ENCODE data around the gene PHACTR3.

The PHACTR3 gene

GRCh38 chr20:59735917-59736316 is 131.6 kb downstream of the PHACTR3 start:
- Histone ChIP-seq H3K56ac (ENCODE audit: low read length) (no peak overlapping the region), H3K27ac (ENCODE audit: low read depth, low read length) (no peak overlapping the region), H3K23ac (ENCODE audit: low read length) (no peak overlapping the region), H4K8ac (ENCODE audit: low read depth, low read length) (no peak overlapping the region), H3K4me1 (ENCODE audit: control insufficient read depth, low read depth, low read length) (no peaks in the 10 kb centered on the region), H2BK5ac (ENCODE audit: low read length) (no peak overlapping the region), H2BK120ac (ENCODE audit: low read depth, low read length) (no peak overlapping the region), H3K18ac (ENCODE audit: low read length) (no peak overlapping the region), H3K4me3 (ENCODE audit: low read length) (no peak overlapping the region), H2AK5ac (ENCODE audit: low read length) (no peak overlapping the region), H3K9ac (ENCODE audit: low read length) (no peak overlapping the region), H2BK15ac (replicated peaks; ENCODE audit: low read depth) (no peak overlapping the region), H4K5ac (ENCODE audit: low read length) (no peak overlapping the region), H3K27me3 (ENCODE audit: insufficient read depth, low read length, poor library complexity) (no peaks in the 10 kb centered on the region), H3K4ac (ENCODE audit: low read depth, low read length) (no peak overlapping the region), H3K36me3 (ENCODE audit: control insufficient read depth, insufficient read depth, low read length) (no peaks in the 10 kb centered on the region), H3K4me2 (ENCODE audit: low read length) (no peak overlapping the region), H3K79me1 (ENCODE audit: low read length) (no peaks in the 10 kb centered on the region), H3K79me2 (ENCODE audit: control insufficient read depth, insufficient read depth, low read length) (no peaks in the 10 kb centered on the region)
- DNase-seq: no peak
- WGBS (ENCODE audit: extremely low coverage, insufficient coverage, low lambda C conversion rate): no CpG with 5 or more reads among the region's 1 CpG

- no peak overlapping the region for H3K56ac ChIP-seq (ENCODE audit: low read length)
- no peaks in the 10 kb centered on the region for H3K36me3 ChIP-seq (ENCODE audit: control insufficient read depth, insufficient read depth, low read length)
- no peak overlapping the region for H2BK120ac ChIP-seq (ENCODE audit: low read depth, low read length)
- H2BK5ac ChIP-seq (ENCODE audit: low read length): no peak overlapping the region
- no peak overlapping the region for H4K8ac ChIP-seq (ENCODE audit: low read depth, low read length)
- H3K27me3 ChIP-seq (ENCODE audit: insufficient read depth, low read length, poor library complexity): no peaks in the 10 kb centered on the region
- H3K9ac ChIP-seq (ENCODE audit: low read length): no peak overlapping the region
- H4K5ac ChIP-seq (ENCODE audit: low read length): no peak overlapping the region
- no peak overlapping the region for H3K27ac ChIP-seq (ENCODE audit: low read depth, low read length)
- no peak for DNase-seq
- no peak overlapping the region for H3K18ac ChIP-seq (ENCODE audit: low read length)
- no peaks in the 10 kb centered on the region for H3K79me2 ChIP-seq (ENCODE audit: control insufficient read depth, insufficient read depth, low read length)
- no peak overlapping the region for H3K4ac ChIP-seq (ENCODE audit: low read depth, low read length)
- H2AK5ac ChIP-seq (ENCODE audit: low read length): no peak overlapping the region
- H3K4me2 ChIP-seq (ENCODE audit: low read length): no peak overlapping the region
- H3K4me1 ChIP-seq (ENCODE audit: control insufficient read depth, low read depth, low read length): no peaks in the 10 kb centered on the region
- no peak overlapping the region for H2BK15ac ChIP-seq (replicated peaks; ENCODE audit: low read depth)
- no peak overlapping the region for H3K23ac ChIP-seq (ENCODE audit: low read length)
- H3K4me3 ChIP-seq (ENCODE audit: low read length): no peak overlapping the region
- WGBS (ENCODE audit: extremely low coverage, insufficient coverage, low lambda C conversion rate): no CpG with 5 or more reads among the region's 10 CpGs
- H3K79me1 ChIP-seq (ENCODE audit: low read length): no peaks in the 10 kb centered on the region
These were observed 132.0 kb downstream of the PHACTR3 start for GRCh38 chr20:59736366-59736765.

GRCh38 chr20:59737073-59737666 is 132.8 kb downstream of the PHACTR3 start:
- Histone ChIP-seq H4K8ac (ENCODE audit: low read depth, low read length) (no peak overlapping the region), H3K9ac (ENCODE audit: low read length) (no peak overlapping the region), H3K23ac (ENCODE audit: low read length) (no peak overlapping the region), H3K27me3 (ENCODE audit: insufficient read depth, low read length, poor library complexity) (no peaks in the 10 kb centered on the region), H3K79me1 (ENCODE audit: low read length) (no peaks in the 10 kb centered on the region), H2AK5ac (ENCODE audit: low read length) (no peak overlapping the region), H3K36me3 (ENCODE audit: control insufficient read depth, insufficient read depth, low read length) (no peaks in the 10 kb centered on the region), H3K4me2 (ENCODE audit: low read length) (no peak overlapping the region), H3K4ac (ENCODE audit: low read depth, low read length) (no peak overlapping the region), H2BK5ac (ENCODE audit: low read length) (no peak overlapping the region), H3K56ac (ENCODE audit: low read length) (no peak overlapping the region), H3K27ac (ENCODE audit: low read depth, low read length) (no peak overlapping the region), H3K4me1 (ENCODE audit: control insufficient read depth, low read depth, low read length) (no peaks in the 10 kb centered on the region), H2BK120ac (ENCODE audit: low read depth, low read length) (no peak overlapping the region), H3K18ac (ENCODE audit: low read length) (no peak overlapping the region), H3K79me2 (ENCODE audit: control insufficient read depth, insufficient read depth, low read length) (no peaks in the 10 kb centered on the region), H2BK15ac (replicated peaks; ENCODE audit: low read depth) (no peak overlapping the region), H4K5ac (ENCODE audit: low read length) (no peak overlapping the region), H3K4me3 (ENCODE audit: low read length) (no peak overlapping the region)
- WGBS (ENCODE audit: extremely low coverage, insufficient coverage, low lambda C conversion rate): no CpG with 5 or more reads among the region's 16 CpGs
- DNase-seq: no peak

- WGBS (ENCODE audit: extremely low coverage, insufficient coverage, low lambda C conversion rate): no CpG with 5 or more reads among the region's 4 CpGs
- DNase-seq: no peak
- no peak overlapping the region for H4K8ac ChIP-seq (ENCODE audit: low read depth, low read length)
These were observed 133.5 kb downstream of the PHACTR3 start for GRCh38 chr20:59737816-59738215.

GRCh38 chr20:59738851-59739250 is 134.5 kb downstream of the PHACTR3 start:
- no peak overlapping the region for H2BK120ac ChIP-seq (ENCODE audit: low read depth, low read length)
- no peak overlapping the region for H2BK5ac ChIP-seq (ENCODE audit: low read length)
- no peak overlapping the region for H3K18ac ChIP-seq (ENCODE audit: low read length)
- no peak overlapping the region for H3K23ac ChIP-seq (ENCODE audit: low read length)
- H3K4me1 ChIP-seq (ENCODE audit: control insufficient read depth, low read depth, low read length): no peaks in the 10 kb centered on the region
- H4K5ac ChIP-seq (ENCODE audit: low read length): no peak overlapping the region
- no peak overlapping the region for H3K4me3 ChIP-seq (ENCODE audit: low read length)
- H2AK5ac ChIP-seq (ENCODE audit: low read length): no peak overlapping the region
- H2BK15ac ChIP-seq (replicated peaks; ENCODE audit: low read depth): no peak overlapping the region
- no CpG with 5 or more reads among the region's 4 CpGs for WGBS (ENCODE audit: extremely low coverage, insufficient coverage, low lambda C conversion rate)
- no peaks in the 10 kb centered on the region for H3K36me3 ChIP-seq (ENCODE audit: control insufficient read depth, insufficient read depth, low read length)
- no peaks in the 10 kb centered on the region for H3K79me1 ChIP-seq (ENCODE audit: low read length)
- no peak overlapping the region for H4K8ac ChIP-seq (ENCODE audit: low read depth, low read length)
- DNase-seq: no peak
- no peak overlapping the region for H3K4me2 ChIP-seq (ENCODE audit: low read length)
- H3K27me3 ChIP-seq (ENCODE audit: insufficient read depth, low read length, poor library complexity): no peaks in the 10 kb centered on the region
- no peak overlapping the region for H3K9ac ChIP-seq (ENCODE audit: low read length)
- no peak overlapping the region for H3K56ac ChIP-seq (ENCODE audit: low read length)
- H3K4ac ChIP-seq (ENCODE audit: low read depth, low read length): no peak overlapping the region
- H3K79me2 ChIP-seq (ENCODE audit: control insufficient read depth, insufficient read depth, low read length): no peaks in the 10 kb centered on the region
- no peak overlapping the region for H3K27ac ChIP-seq (ENCODE audit: low read depth, low read length)

More at GRCh38 chr20:59737816-59738215, 133.5 kb downstream of the PHACTR3 start:
- no peak overlapping the region for H3K4ac ChIP-seq (ENCODE audit: low read depth, low read length)
- H2BK5ac ChIP-seq (ENCODE audit: low read length): no peak overlapping the region
- no peak overlapping the region for H2BK120ac ChIP-seq (ENCODE audit: low read depth, low read length)
- H3K4me2 ChIP-seq (ENCODE audit: low read length): no peak overlapping the region
- no peaks in the 10 kb centered on the region for H3K79me2 ChIP-seq (ENCODE audit: control insufficient read depth, insufficient read depth, low read length)
- no peaks in the 10 kb centered on the region for H3K4me1 ChIP-seq (ENCODE audit: control insufficient read depth, low read depth, low read length)
- no peak overlapping the region for H3K27ac ChIP-seq (ENCODE audit: low read depth, low read length)
- no peaks in the 10 kb centered on the region for H3K36me3 ChIP-seq (ENCODE audit: control insufficient read depth, insufficient read depth, low read length)
- H4K5ac ChIP-seq (ENCODE audit: low read length): no peak overlapping the region
- no peak overlapping the region for H3K9ac ChIP-seq (ENCODE audit: low read length)
- H3K79me1 ChIP-seq (ENCODE audit: low read length): no peaks in the 10 kb centered on the region
- no peak overlapping the region for H2AK5ac ChIP-seq (ENCODE audit: low read length)
- H3K18ac ChIP-seq (ENCODE audit: low read length): no peak overlapping the region
- H3K4me3 ChIP-seq (ENCODE audit: low read length): no peak overlapping the region
- no peak overlapping the region for H2BK15ac ChIP-seq (replicated peaks; ENCODE audit: low read depth)
- H3K23ac ChIP-seq (ENCODE audit: low read length): no peak overlapping the region
- H3K56ac ChIP-seq (ENCODE audit: low read length): no peak overlapping the region
- H3K27me3 ChIP-seq (ENCODE audit: insufficient read depth, low read length, poor library complexity): no peaks in the 10 kb centered on the region

GRCh38 chr20:59740621-59741020 is 136.3 kb downstream of the PHACTR3 start:
- no peak overlapping the region for H2BK120ac ChIP-seq (ENCODE audit: low read depth, low read length)
- no peak overlapping the region for H2AK5ac ChIP-seq (ENCODE audit: low read length)
- H3K9ac ChIP-seq (ENCODE audit: low read length): no peak overlapping the region
- H3K4me1 ChIP-seq (ENCODE audit: control insufficient read depth, low read depth, low read length): no peaks in the 10 kb centered on the region
- no peak overlapping the region for H3K18ac ChIP-seq (ENCODE audit: low read length)
- H3K36me3 ChIP-seq (ENCODE audit: control insufficient read depth, insufficient read depth, low read length): no peaks in the 10 kb centered on the region
- no peak overlapping the region for H3K23ac ChIP-seq (ENCODE audit: low read length)
- H3K27me3 ChIP-seq (ENCODE audit: insufficient read depth, low read length, poor library complexity): no peaks in the 10 kb centered on the region
- H3K79me1 ChIP-seq (ENCODE audit: low read length): no peaks in the 10 kb centered on the region
- H3K79me2 ChIP-seq (ENCODE audit: control insufficient read depth, insufficient read depth, low read length): no peaks in the 10 kb centered on the region
- no CpG with 5 or more reads among the region's 7 CpGs for WGBS (ENCODE audit: extremely low coverage, insufficient coverage, low lambda C conversion rate)
- no peak overlapping the region for H3K4me3 ChIP-seq (ENCODE audit: low read length)
- no peak for DNase-seq
- H2BK15ac ChIP-seq (replicated peaks; ENCODE audit: low read depth): no peak overlapping the region
- no peak overlapping the region for H4K8ac ChIP-seq (ENCODE audit: low read depth, low read length)
- no peak overlapping the region for H3K4me2 ChIP-seq (ENCODE audit: low read length)
- no peak overlapping the region for H3K56ac ChIP-seq (ENCODE audit: low read length)
- no peak overlapping the region for H3K27ac ChIP-seq (ENCODE audit: low read depth, low read length)
- no peak overlapping the region for H2BK5ac ChIP-seq (ENCODE audit: low read length)
- H3K4ac ChIP-seq (ENCODE audit: low read depth, low read length): no peak overlapping the region
- H4K5ac ChIP-seq (ENCODE audit: low read length): no peak overlapping the region
